ENCODE data around the gene SLCO2A1. TPM values are rescaled to one million over a fixed set of nuclear protein-coding genes. Genes with fewer than 3 reads are reported as not detected.

The SLCO2A1 gene
- total RNA-seq, 1 experiment from 2014 or later: not detected

DNA sequence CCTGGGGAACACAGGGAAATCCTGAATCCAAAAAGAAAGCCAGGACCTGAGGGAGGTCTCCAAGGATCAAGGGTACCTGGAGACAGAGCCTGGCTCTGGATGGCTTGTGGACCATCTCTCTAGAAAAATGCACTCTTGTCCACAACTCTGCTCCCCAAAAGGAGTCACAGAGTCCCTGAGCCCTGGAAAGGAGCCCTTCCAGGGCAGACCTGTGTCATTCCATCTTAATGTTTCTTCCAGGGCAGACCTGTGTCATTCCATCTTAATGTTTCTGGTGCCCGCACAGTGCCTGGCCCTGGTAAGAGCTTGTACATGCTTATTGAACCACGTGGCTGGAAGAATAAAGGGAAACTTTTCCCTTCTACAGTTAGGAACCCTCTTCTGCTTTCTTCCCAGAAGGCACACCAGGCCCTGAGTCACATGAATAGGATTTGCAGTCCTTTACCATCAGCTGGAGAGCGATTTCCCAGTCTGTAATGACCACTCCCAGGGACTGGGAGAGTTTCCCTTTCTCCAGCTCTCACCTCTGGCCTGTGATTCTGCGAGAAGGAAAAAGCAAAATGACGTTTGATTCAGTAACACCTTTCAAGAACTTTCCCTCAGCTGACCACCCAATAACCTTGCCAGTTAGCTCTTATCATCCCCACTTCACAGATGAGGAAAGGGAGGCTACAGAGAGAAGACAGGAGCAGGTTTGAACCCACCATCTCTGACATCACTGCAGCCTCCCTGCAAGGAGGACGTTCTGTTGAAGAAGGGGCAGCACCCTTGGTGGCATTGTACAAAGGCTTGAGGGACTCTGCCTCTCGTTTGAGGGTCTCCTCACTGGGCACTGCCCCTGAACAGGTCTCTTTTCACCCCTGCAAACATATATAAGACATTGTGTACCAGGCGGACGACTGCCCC lies 35.8 kb upstream of the SLCO2A1 start:
- H3K4me3 ChIP-seq (ENCODE audit: low read length): no peak overlapping the region
- no peaks in the 10 kb centered on the region for H3K27me3 ChIP-seq (ENCODE audit: low read length)
- H3K9me2 ChIP-seq (replicated peaks; ENCODE audit: insufficient read depth, low read length): no peaks in the 10 kb centered on the region
- no peak for DNase-seq
- no peaks in the 10 kb centered on the region for H3K36me3 ChIP-seq (ENCODE audit: insufficient read depth, low read length)
- H3K4me2 ChIP-seq (ENCODE audit: low read depth, low read length, poor library complexity, severe bottlenecking): no peak overlapping the region
- H3K4me1 ChIP-seq (ENCODE audit: low read length): no peaks in the 10 kb centered on the region
- no peaks in the 10 kb centered on the region for H3K9me3 ChIP-seq (ENCODE audit: low read length)
- no peak overlapping the region for H3K27ac ChIP-seq (ENCODE audit: low read length)
- H3K79me2 ChIP-seq (ENCODE audit: low read length): no peaks in the 10 kb centered on the region
- H2AFZ ChIP-seq (ENCODE audit: low read length): no peak overlapping the region
- no peaks in the 10 kb centered on the region for H4K20me1 ChIP-seq (ENCODE audit: insufficient read depth, low read depth, low read length)
- no peak overlapping the region for H3K9ac ChIP-seq (ENCODE audit: low read length)

DNA sequence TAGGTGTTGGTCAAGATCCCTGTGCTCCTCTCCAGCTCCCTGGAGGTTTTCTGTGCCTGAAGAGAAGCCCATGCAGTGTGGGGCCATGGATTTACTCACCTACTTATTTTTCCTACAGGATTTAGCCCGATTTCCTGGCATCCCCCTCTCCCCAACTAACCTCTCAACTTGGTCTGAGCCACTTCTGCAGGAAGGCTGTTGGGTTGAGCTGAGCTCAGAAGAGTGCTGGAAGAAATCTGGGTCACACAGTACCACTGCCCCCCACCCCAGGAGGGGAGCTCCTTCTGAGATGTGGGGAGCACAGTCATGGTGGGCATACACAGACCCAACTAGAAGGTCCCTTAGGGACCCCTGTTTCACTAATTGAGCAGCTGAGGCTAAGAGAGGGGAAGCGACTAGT lies 34.4 kb upstream of the SLCO2A1 start:
- no peaks in the 10 kb centered on the region for H3K9me3 ChIP-seq (ENCODE audit: low read length)
- no peak overlapping the region for H3K4me3 ChIP-seq (ENCODE audit: low read length)
- DNase-seq: no peak
- H4K20me1 ChIP-seq (ENCODE audit: insufficient read depth, low read depth, low read length): no peaks in the 10 kb centered on the region
- no peak overlapping the region for H3K9ac ChIP-seq (ENCODE audit: low read length)
- H3K36me3 ChIP-seq (ENCODE audit: insufficient read depth, low read length): no peaks in the 10 kb centered on the region
- H3K79me2 ChIP-seq (ENCODE audit: low read length): no peaks in the 10 kb centered on the region
- H3K4me2 ChIP-seq (ENCODE audit: low read depth, low read length, poor library complexity, severe bottlenecking): no peak overlapping the region
- no peak overlapping the region for H2AFZ ChIP-seq (ENCODE audit: low read length)
- H3K9me2 ChIP-seq (replicated peaks; ENCODE audit: insufficient read depth, low read length): no peaks in the 10 kb centered on the region
- H3K27me3 ChIP-seq (ENCODE audit: low read length): no peaks in the 10 kb centered on the region
- no peak overlapping the region for H3K27ac ChIP-seq (ENCODE audit: low read length)
- H3K4me1 ChIP-seq (ENCODE audit: low read length): no peaks in the 10 kb centered on the region

DNA sequence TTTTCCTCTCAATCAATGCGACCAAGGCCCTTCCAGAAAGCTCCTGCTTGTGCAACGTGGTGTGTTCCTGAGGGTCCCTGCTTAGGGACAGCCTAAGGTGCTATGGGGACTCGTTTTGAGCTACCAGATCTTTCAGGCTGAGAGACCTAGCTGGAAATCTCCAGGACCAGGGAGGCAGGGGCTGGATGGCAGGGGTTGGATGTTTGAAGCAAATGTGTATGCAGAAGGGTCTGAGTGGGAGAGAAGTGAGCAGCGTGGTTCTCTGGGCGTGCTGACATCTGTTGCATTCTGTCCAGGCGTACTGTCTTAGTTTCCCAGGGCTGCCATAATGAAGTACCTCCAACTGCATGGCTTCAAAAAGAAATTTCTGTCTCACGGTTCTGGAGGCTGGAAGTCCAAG lies 31.7 kb upstream of the SLCO2A1 start:
- Histone ChIP-seq H3K4me1 (ENCODE audit: low read length) (no peaks in the 10 kb centered on the region), H2AFZ (ENCODE audit: low read length) (no peak overlapping the region), H3K9ac (ENCODE audit: low read length) (no peak overlapping the region), H3K9me2 (replicated peaks; ENCODE audit: insufficient read depth, low read length) (no peaks in the 10 kb centered on the region), H3K27ac (ENCODE audit: low read length) (no peak overlapping the region), H3K79me2 (ENCODE audit: low read length) (no peaks in the 10 kb centered on the region), H3K4me3 (ENCODE audit: low read length) (no peak overlapping the region), H3K36me3 (ENCODE audit: insufficient read depth, low read length) (no peaks in the 10 kb centered on the region), H4K20me1 (ENCODE audit: insufficient read depth, low read depth, low read length) (no peaks in the 10 kb centered on the region), H3K4me2 (ENCODE audit: low read depth, low read length, poor library complexity, severe bottlenecking) (no peak overlapping the region), H3K9me3 (ENCODE audit: low read length) (no peaks in the 10 kb centered on the region), H3K27me3 (ENCODE audit: low read length) (no peaks in the 10 kb centered on the region)
- no peak for DNase-seq

DNA sequence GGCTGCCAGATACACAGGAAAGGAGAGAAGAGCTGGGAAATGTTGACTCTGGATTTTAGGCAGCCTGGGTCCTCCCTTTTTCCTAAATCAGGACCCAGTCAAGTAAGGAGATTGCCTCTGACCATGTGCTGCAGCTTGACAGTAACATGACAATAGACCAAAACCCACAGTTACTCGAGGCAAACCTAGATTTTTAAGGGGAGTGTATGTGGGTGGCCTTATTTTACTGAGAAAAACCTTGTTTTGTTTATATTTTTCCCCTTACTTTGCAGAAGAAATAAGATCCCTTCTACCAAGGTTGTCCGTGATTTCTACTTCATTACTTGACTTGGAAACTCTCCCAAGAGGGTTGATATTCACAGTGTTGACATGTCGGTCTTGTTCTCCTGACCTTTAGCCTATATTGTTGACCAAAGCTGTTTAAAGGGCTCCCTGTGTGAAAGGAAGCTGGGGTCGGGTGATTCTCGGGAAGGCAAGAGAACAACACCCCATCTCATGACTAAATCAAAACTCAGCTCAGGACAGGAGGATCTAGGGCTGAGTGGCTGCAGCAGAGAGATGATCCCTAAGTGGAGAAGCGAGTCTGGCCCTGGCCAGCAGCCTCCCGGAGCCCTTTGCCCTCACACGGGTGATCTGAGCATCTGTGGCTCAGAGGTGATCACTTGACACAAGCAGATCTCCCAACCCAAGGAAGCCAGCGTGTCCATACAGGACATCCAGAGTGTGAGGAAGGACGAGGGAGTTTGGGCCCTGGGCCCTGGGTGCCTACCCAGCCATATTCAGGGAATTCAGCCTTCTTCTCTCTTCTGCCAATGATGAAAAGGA lies 31.0 kb upstream of the SLCO2A1 start:
- no peak overlapping the region for H2AFZ ChIP-seq (ENCODE audit: low read length)
- no peak overlapping the region for H3K4me2 ChIP-seq (ENCODE audit: low read depth, low read length, poor library complexity, severe bottlenecking)
- no peaks in the 10 kb centered on the region for H3K9me2 ChIP-seq (replicated peaks; ENCODE audit: insufficient read depth, low read length)
- H3K4me1 ChIP-seq (ENCODE audit: low read length): no peaks in the 10 kb centered on the region
- H3K27me3 ChIP-seq (ENCODE audit: low read length): no peaks in the 10 kb centered on the region
- H3K36me3 ChIP-seq (ENCODE audit: insufficient read depth, low read length): no peaks in the 10 kb centered on the region
- H3K9me3 ChIP-seq (ENCODE audit: low read length): no peaks in the 10 kb centered on the region
- no peaks in the 10 kb centered on the region for H3K79me2 ChIP-seq (ENCODE audit: low read length)
- no peak overlapping the region for H3K9ac ChIP-seq (ENCODE audit: low read length)
- H3K27ac ChIP-seq (ENCODE audit: low read length): no peak overlapping the region
- no peaks in the 10 kb centered on the region for H4K20me1 ChIP-seq (ENCODE audit: insufficient read depth, low read depth, low read length)
- H3K4me3 ChIP-seq (ENCODE audit: low read length): no peak overlapping the region
- DNase-seq: no peak

DNA sequence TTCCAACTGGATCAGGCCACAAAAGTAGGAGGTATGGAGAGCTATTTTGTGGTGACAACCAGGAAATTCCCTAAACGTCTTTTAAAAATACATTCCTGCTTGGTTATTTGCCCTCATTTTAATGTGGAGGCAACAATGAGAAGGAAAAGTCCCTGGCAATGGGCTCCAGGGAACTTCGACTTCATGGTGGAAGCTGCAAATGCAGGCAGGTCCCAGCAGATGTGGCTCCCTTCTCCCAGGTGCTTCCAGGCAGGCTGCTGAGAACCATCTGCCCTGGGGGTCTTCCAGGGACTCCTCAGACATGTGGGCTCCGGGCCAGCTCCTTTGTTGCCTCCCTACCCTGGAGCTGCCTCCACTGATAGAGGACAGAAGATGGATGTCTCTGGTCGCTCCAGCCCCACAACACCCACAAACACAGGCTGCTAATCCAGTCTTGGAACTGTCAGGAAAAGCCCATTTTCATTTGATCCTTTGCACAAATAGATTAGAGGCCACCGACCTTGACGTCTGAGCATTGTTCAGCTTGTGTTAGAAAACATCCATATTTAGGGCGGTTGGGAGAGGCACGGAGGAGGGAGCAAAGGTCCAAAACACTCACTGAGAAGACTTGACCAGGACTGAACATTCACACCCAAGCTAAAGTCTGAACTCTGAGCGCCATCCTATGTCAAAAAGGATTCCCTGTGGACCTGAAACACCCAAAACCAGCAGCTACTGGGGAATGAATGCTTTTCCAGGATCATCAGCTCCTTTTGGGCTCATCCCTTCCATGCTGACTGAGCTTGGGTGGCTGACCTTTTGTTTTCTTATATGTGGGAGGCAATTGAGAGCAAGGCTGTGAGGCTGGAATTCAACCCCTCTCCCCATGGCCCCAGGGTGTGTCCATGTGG lies 30.2 kb upstream of the SLCO2A1 start:
- no peaks in the 10 kb centered on the region for H4K20me1 ChIP-seq (ENCODE audit: insufficient read depth, low read depth, low read length)
- no peak overlapping the region for H2AFZ ChIP-seq (ENCODE audit: low read length)
- DNase-seq: no peak
- H3K9me3 ChIP-seq (ENCODE audit: low read length): no peaks in the 10 kb centered on the region
- no peaks in the 10 kb centered on the region for H3K27me3 ChIP-seq (ENCODE audit: low read length)
- no peak overlapping the region for H3K27ac ChIP-seq (ENCODE audit: low read length)
- H3K4me1 ChIP-seq (ENCODE audit: low read length): no peaks in the 10 kb centered on the region
- no peak overlapping the region for H3K4me3 ChIP-seq (ENCODE audit: low read length)
- H3K79me2 ChIP-seq (ENCODE audit: low read length): no peaks in the 10 kb centered on the region
- H3K9me2 ChIP-seq (replicated peaks; ENCODE audit: insufficient read depth, low read length): no peaks in the 10 kb centered on the region
- no peak overlapping the region for H3K9ac ChIP-seq (ENCODE audit: low read length)
- no peaks in the 10 kb centered on the region for H3K36me3 ChIP-seq (ENCODE audit: insufficient read depth, low read length)
- H3K4me2 ChIP-seq (ENCODE audit: low read depth, low read length, poor library complexity, severe bottlenecking): no peak overlapping the region

DNA sequence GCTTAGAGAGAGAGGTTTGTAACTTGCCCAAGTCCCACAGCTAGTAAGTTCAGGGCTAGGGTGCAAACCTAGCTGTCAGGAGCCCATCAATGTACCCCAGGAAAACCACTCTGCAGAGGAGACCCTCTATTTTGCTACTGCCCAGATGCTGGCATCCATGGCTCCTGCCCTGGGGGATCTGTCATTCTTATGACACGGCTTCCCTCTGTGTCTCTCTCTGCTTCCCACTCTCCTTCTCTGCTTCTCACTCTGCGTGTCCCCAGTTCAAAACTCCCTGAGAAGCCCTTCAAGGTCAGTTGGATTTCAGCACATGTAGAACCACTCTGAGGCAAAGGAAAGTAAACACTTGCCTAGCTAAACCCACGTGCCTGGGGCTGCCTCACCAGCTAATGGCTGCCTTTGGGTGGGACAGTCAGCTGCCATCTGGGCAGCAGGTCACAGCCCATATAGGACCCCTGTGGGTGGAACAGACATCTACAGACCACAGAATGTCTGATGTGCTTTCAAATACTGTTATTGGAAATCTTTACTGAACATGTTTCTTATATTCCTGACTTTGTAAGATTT lies 29.4 kb upstream of the SLCO2A1 start:
- Histone ChIP-seq H3K9me2 (replicated peaks; ENCODE audit: insufficient read depth, low read length) (no peaks in the 10 kb centered on the region), H3K4me3 (ENCODE audit: low read length) (no peak overlapping the region), H3K36me3 (ENCODE audit: insufficient read depth, low read length) (no peaks in the 10 kb centered on the region), H3K9me3 (ENCODE audit: low read length) (no peaks in the 10 kb centered on the region), H3K27me3 (ENCODE audit: low read length) (no peaks in the 10 kb centered on the region), H4K20me1 (ENCODE audit: insufficient read depth, low read depth, low read length) (no peaks in the 10 kb centered on the region), H2AFZ (ENCODE audit: low read length) (no peak overlapping the region), H3K9ac (ENCODE audit: low read length) (no peak overlapping the region), H3K27ac (ENCODE audit: low read length) (no peak overlapping the region), H3K4me2 (ENCODE audit: low read depth, low read length, poor library complexity, severe bottlenecking) (no peak overlapping the region), H3K4me1 (ENCODE audit: low read length) (no peaks in the 10 kb centered on the region), H3K79me2 (ENCODE audit: low read length) (no peaks in the 10 kb centered on the region)
- no peak for DNase-seq

DNA sequence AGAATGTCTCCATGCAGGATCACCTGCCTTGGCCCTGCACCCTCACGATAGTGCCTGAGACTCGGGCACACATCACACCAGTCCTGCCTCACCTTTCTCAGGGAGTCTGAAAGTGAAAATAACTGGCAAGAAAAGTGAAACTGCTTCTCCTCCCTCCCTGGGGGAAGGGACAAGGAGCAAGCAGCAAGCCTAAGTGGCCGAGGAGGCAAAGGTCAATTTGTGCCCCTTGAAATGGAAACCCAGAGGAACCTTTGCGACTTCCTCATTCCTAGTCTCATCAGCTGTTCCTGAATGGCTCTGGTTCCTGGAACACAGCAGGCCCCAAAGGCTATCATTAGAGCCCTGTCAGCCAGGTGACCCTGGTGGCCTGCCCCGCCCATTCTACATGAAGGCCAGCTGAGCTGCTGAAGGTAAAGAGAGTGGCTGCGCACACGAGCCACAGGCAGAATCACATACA lies 28.0 kb upstream of the SLCO2A1 start:
- no peaks in the 10 kb centered on the region for H3K9me2 ChIP-seq (replicated peaks; ENCODE audit: insufficient read depth, low read length)
- H3K79me2 ChIP-seq (ENCODE audit: low read length): no peaks in the 10 kb centered on the region
- no peaks in the 10 kb centered on the region for H3K4me1 ChIP-seq (ENCODE audit: low read length)
- H3K9ac ChIP-seq (ENCODE audit: low read length): no peak overlapping the region
- no peak for DNase-seq
- no peaks in the 10 kb centered on the region for H4K20me1 ChIP-seq (ENCODE audit: insufficient read depth, low read depth, low read length)
- no peaks in the 10 kb centered on the region for H3K27me3 ChIP-seq (ENCODE audit: low read length)
- H3K4me2 ChIP-seq (ENCODE audit: low read depth, low read length, poor library complexity, severe bottlenecking): no peak overlapping the region
- no peaks in the 10 kb centered on the region for H3K36me3 ChIP-seq (ENCODE audit: insufficient read depth, low read length)
- H3K4me3 ChIP-seq (ENCODE audit: low read length): no peak overlapping the region
- H2AFZ ChIP-seq (ENCODE audit: low read length): no peak overlapping the region
- H3K27ac ChIP-seq (ENCODE audit: low read length): no peak overlapping the region
- no peaks in the 10 kb centered on the region for H3K9me3 ChIP-seq (ENCODE audit: low read length)
